Measurements from ENCODE around the gene ENPP6.

Gene ENPP6

GRCh38 chr4:184263910-184264732, 46.4 kb upstream of the ENPP6 start:
- Histone ChIP-seq H3K36me3 (ENCODE audit: low read length) (no peaks in the 10 kb centered on the region), H3K9me2 (replicated peaks; ENCODE audit: insufficient read depth, low read length) (no peaks in the 10 kb centered on the region), H3K4me3 (ENCODE audit: insufficient read depth, low read length, poor library complexity, severe bottlenecking) (no peak overlapping the region), H3K9ac (ENCODE audit: low read length) (no peak overlapping the region), H2AFZ (ENCODE audit: low read depth, low read length, severe bottlenecking) (peak overlapping the region; percentile 89), H3K4me2 (ENCODE audit: low read depth, low read length, poor library complexity, severe bottlenecking) (peak overlapping the region; percentile 40), H3K9me3 (ENCODE audit: insufficient read depth, low read length) (no peaks in the 10 kb centered on the region), H3K79me2 (ENCODE audit: insufficient read depth, low read length) (no peaks in the 10 kb centered on the region), H3F3A (ENCODE audit: insufficient read depth) (peaks cover 37% of the 10 kb centered on the region), H3K27me3 (ENCODE audit: low read length) (no peaks in the 10 kb centered on the region), H3K27ac (ENCODE audit: low read depth, low read length) (peak overlapping the region; percentile 47; the same call in 1 of the 2 replicates), H4K20me1 (ENCODE audit: low read depth, low read length) (no peaks in the 10 kb centered on the region)
- TF ChIP-seq EZH2phosphoT487 (conservative IDR thresholded peaks at IDR 0.05; ENCODE audit: low read length) (no peak), CTCF (IDR thresholded peaks at IDR 0.05; ENCODE audit: insufficient read depth, low read length, poor library complexity, severe bottlenecking) (peak; percentile 72)

GRCh38 chr4:184263461-184263860, 45.8 kb upstream of the ENPP6 start:
- H3K36me3 ChIP-seq (ENCODE audit: low read length) = no peaks in the 10 kb centered on the region
- H3F3A ChIP-seq (ENCODE audit: insufficient read depth) = peaks cover 31% of the 10 kb centered on the region
- no peaks in the 10 kb centered on the region for H3K27me3 ChIP-seq (ENCODE audit: low read length)
- H3K4me2 ChIP-seq (ENCODE audit: low read depth, low read length, poor library complexity, severe bottlenecking) = peak overlapping the region; percentile 40
- no peak overlapping the region for H3K27ac ChIP-seq (ENCODE audit: low read depth, low read length)
- no peaks in the 10 kb centered on the region for H3K79me2 ChIP-seq (ENCODE audit: insufficient read depth, low read length)
- H4K20me1 ChIP-seq (ENCODE audit: low read depth, low read length) = no peaks in the 10 kb centered on the region
- no peak for TF ChIP-seq EZH2phosphoT487 (conservative IDR thresholded peaks at IDR 0.05; ENCODE audit: low read length)
- TF ChIP-seq CTCF (IDR thresholded peaks at IDR 0.05; ENCODE audit: insufficient read depth, low read length, poor library complexity, severe bottlenecking) = no peak
- H3K9ac ChIP-seq (ENCODE audit: low read length) = no peak overlapping the region
- H2AFZ ChIP-seq (ENCODE audit: low read depth, low read length, severe bottlenecking) = peak overlapping the region; percentile 89
- no peaks in the 10 kb centered on the region for H3K9me3 ChIP-seq (ENCODE audit: insufficient read depth, low read length)
- no peaks in the 10 kb centered on the region for H3K9me2 ChIP-seq (replicated peaks; ENCODE audit: insufficient read depth, low read length)
- no peak overlapping the region for H3K4me3 ChIP-seq (ENCODE audit: insufficient read depth, low read length, poor library complexity, severe bottlenecking)

DNA sequence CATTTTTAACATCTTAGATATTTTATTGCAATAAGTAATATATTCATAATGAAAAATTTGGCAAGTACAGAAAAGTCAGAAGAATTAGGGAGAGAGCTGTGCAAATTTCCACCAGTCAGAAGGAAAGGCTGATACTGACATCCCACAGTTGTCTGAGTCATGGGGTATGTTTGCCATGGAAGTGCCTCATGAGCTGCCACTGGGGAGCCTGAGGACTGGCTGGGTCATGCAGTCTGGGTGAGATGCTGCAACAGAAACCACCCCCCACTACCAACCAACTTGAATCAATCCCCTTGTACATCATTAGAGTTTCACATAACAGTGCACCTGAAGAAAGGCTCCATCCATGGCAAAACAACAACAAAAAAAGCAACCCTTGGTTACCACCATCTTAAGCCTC, 45.2 kb upstream of the ENPP6 start:
- Histone ChIP-seq H3K36me3 (ENCODE audit: low read length) (no peaks in the 10 kb centered on the region), H3K9me3 (ENCODE audit: insufficient read depth, low read length) (no peaks in the 10 kb centered on the region), H3F3A (ENCODE audit: insufficient read depth) (peaks cover 25% of the 10 kb centered on the region), H4K20me1 (ENCODE audit: low read depth, low read length) (no peaks in the 10 kb centered on the region), H3K9me2 (replicated peaks; ENCODE audit: insufficient read depth, low read length) (no peaks in the 10 kb centered on the region), H3K9ac (ENCODE audit: low read length) (no peak overlapping the region), H3K4me3 (ENCODE audit: insufficient read depth, low read length, poor library complexity, severe bottlenecking) (no peak overlapping the region), H3K27me3 (ENCODE audit: low read length) (no peaks in the 10 kb centered on the region), H3K79me2 (ENCODE audit: insufficient read depth, low read length) (no peaks in the 10 kb centered on the region), H3K4me2 (ENCODE audit: low read depth, low read length, poor library complexity, severe bottlenecking) (no peak overlapping the region), H2AFZ (ENCODE audit: low read depth, low read length, severe bottlenecking) (no peak overlapping the region), H3K27ac (ENCODE audit: low read depth, low read length) (no peak overlapping the region)
- TF ChIP-seq EZH2phosphoT487 (conservative IDR thresholded peaks at IDR 0.05; ENCODE audit: low read length) = no peak
- no peak for TF ChIP-seq CTCF (IDR thresholded peaks at IDR 0.05; ENCODE audit: insufficient read depth, low read length, poor library complexity, severe bottlenecking)
